GM12875 (cell line): Measurements from ENCODE around the gene CFAP52.

ENCODE experiments used
- H3K4me3 ChIP-seq: one replicate; pipeline ENCODE4 v1.5.1; 2011; ENCODE audit warnings: low read depth, low read length, control low read depth
- CTCF ChIP-seq: IDR thresholded peaks from 2 replicates; pipeline ENCODE4 v1.5.1; 2011; ENCODE audit warnings: low read depth, mild to moderate bottlenecking, control low read depth, inconsistent platforms, low read length, moderate library complexity, borderline replicate concordance; ENCODE audit not compliant: insufficient read depth

The CFAP52 gene

GRCh38 chr17:9672266-9672665, 95.8 kb downstream of the CFAP52 start:
- no peak overlapping the region for H3K4me3 ChIP-seq
- no peak for TF ChIP-seq CTCF

- TF ChIP-seq CTCF, result no peak
- no peak overlapping the region for H3K4me3 ChIP-seq
Measured at GRCh38 chr17:9672691-9673090, 96.2 kb downstream of the CFAP52 start.

GRCh38 chr17:9676084-9676483, 99.6 kb downstream of the CFAP52 start:
- H3K4me3 ChIP-seq, result no peak overlapping the region
- TF ChIP-seq CTCF, result no peak

GRCh38 chr17:9676820-9677310, 100.4 kb downstream of the CFAP52 start:
- no peak overlapping the region for H3K4me3 ChIP-seq
- no peak for TF ChIP-seq CTCF

GRCh38 chr17:9677411-9677810, 101.0 kb downstream of the CFAP52 start:
- TF ChIP-seq CTCF, result no peak
- H3K4me3 ChIP-seq, result no peak overlapping the region

GRCh38 chr17:9677896-9678295, 101.5 kb downstream of the CFAP52 start:
- TF ChIP-seq CTCF, result no peak
- H3K4me3 ChIP-seq, result no peak overlapping the region

- TF ChIP-seq CTCF, result no peak
- no peak overlapping the region for H3K4me3 ChIP-seq
Measured at GRCh38 chr17:9684955-9685621, 108.6 kb downstream of the CFAP52 start.
